Mammary epithelial cell (primary cell): ENCODE measurements around the gene KRTAP5-1.
"Not testable (repeated sequence)": the region's sequence is repeated elsewhere in the genome, so short reads cannot be mapped to it uniquely, and the experiment has no call there.

Experiments used
- EZH2 ChIP-seq: IDR thresholded peaks from 2 replicates; pipeline ENCODE4 v1.6.1; 2012; ENCODE audit warnings: low read length, inconsistent platforms, borderline replicate concordance
- TF ChIP-seq, protein P1 (sequence below), 2 donors: IDR thresholded peaks in 1 of 2; conservative IDR thresholded peaks in 1 of 2; 2 replicates each; pipeline ENCODE4 v1.5.1; 2011 to 2012; ENCODE audit warnings: inconsistent platforms in 2 of 2, low read length in 2 of 2, mild to moderate bottlenecking in 2 of 2, control low read depth in 1 of 2, low read depth in 1 of 2; ENCODE audit not compliant: insufficient read depth in 1 of 2; ENCODE audit errors: extremely low read depth in 1 of 2

DNA sequence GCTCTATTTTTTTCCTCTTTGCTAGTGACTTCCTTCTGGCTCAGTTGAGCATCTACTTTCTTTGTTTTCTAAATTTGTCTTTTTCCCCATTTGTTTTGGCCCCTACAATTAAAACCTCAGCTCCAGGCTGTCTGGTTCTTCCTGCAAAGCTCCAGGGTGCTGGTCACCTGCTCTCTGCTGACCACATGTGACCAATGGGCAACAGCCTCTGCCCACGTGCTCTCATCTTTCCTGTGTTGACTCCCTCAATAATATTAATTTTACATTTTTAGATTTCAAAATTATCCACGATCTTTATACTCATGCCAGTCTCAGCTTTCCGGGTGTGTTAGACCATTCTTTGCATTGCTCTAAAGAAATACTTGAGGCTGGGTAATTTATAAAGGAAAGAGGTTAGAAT lies 13.3 kb upstream of the KRTAP5-1 start:
- TF ChIP-seq EZH2 = not testable (repeated sequence)
- TF ChIP-seq, protein P1, sequence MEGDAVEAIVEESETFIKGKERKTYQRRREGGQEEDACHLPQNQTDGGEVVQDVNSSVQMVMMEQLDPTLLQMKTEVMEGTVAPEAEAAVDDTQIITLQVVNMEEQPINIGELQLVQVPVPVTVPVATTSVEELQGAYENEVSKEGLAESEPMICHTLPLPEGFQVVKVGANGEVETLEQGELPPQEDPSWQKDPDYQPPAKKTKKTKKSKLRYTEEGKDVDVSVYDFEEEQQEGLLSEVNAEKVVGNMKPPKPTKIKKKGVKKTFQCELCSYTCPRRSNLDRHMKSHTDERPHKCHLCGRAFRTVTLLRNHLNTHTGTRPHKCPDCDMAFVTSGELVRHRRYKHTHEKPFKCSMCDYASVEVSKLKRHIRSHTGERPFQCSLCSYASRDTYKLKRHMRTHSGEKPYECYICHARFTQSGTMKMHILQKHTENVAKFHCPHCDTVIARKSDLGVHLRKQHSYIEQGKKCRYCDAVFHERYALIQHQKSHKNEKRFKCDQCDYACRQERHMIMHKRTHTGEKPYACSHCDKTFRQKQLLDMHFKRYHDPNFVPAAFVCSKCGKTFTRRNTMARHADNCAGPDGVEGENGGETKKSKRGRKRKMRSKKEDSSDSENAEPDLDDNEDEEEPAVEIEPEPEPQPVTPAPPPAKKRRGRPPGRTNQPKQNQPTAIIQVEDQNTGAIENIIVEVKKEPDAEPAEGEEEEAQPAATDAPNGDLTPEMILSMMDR (conservative IDR thresholded peaks at IDR 0.05 in 1 of 2, IDR thresholded peaks at IDR 0.05 in 1 of 2; ENCODE audit: extremely low read depth in 1 of 2, insufficient read depth in 1 of 2, low read depth in 1 of 2, low read length in 2 of 2) = not testable (repeated sequence)
